Panc1 (cell line): Measurements from ENCODE around the gene PAPPA. TPM values are rescaled to one million over a fixed set of nuclear protein-coding genes. Genes with fewer than 3 reads are reported as not detected.

ENCODE experiments used
- ATAC-seq: fragments of 200-7000 bp; cut with Tn5 transposase; 2 replicates; pipeline ENCODE4 v1.9.1; 2020; ENCODE audit warnings: mild to moderate bottlenecking, moderate library complexity
- BruUV-seq: library from RNA; stranded (reverse); fragments of 400-500 nt; replicated peaks from 2 replicates; lab custom pipeline; 2021; lab: Mats Ljungman, UMichigan
- CTCF ChIA-PET: fragments of 300-600 bp; sonication (Branson Sonifier 250); formaldehyde crosslinking; loops from one replicate; lab custom pipeline; 2022; ENCODE audit warnings: antibody characterized with exemption; lab: Charles Lee
- POLR2A ChIA-PET: fragments of 300-600 bp; sonication (Branson Sonifier 250); formaldehyde crosslinking; loops from one replicate; lab custom pipeline; 2022; ENCODE audit warnings: antibody characterized with exemption; lab: Charles Lee
- DNase-seq: peaks from one replicate; pipeline ENCODE4 v3.0.0-alpha.2; 2010; ENCODE audit warnings: low read depth, low spot score
- H3K27ac ChIP-seq: 2 replicates; pipeline ENCODE4 v1.5.1; 2011; ENCODE audit warnings: mild to moderate bottlenecking, low read length, inconsistent platforms
- H3K27me3 ChIP-seq: fragments of 200-500 bp; sonication (Bioruptor generic); 2 replicates; pipeline ENCODE4 v1.6.0; 2014; ENCODE audit warnings: low read length, inconsistent platforms; ENCODE audit not compliant: control insufficient read depth, insufficient read depth
- H3K36me3 ChIP-seq: fragments of 200-500 bp; sonication (Bioruptor generic); 2 replicates; pipeline ENCODE4 v1.5.1; 2014; ENCODE audit warnings: inconsistent platforms, mild to moderate bottlenecking, low read length, moderate library complexity; ENCODE audit not compliant: control insufficient read depth, insufficient read depth
- H3K4me1 ChIP-seq: 2 replicates; pipeline ENCODE4 v1.5.1; 2011; ENCODE audit warnings: inconsistent platforms, mild to moderate bottlenecking, low read length, moderate library complexity; ENCODE audit not compliant: control insufficient read depth, insufficient read depth
- H3K4me3 ChIP-seq, 2 experiments: 2 replicates each; pipeline ENCODE4 v1.5.1; 2011 to 2012; ENCODE audit warnings: low read depth in 2 of 2, low read length in 2 of 2, mild to moderate bottlenecking in 2 of 2, inconsistent platforms in 1 of 2, moderate library complexity in 1 of 2
- H3K9me3 ChIP-seq: fragments of 200-500 bp; sonication (Bioruptor generic); 2 replicates; pipeline ENCODE4 v1.5.1; 2014; ENCODE audit warnings: low read depth, mild to moderate bottlenecking, inconsistent platforms, low read length, moderate library complexity; ENCODE audit not compliant: control insufficient read depth, insufficient read depth
- CTCF ChIP-seq: fragments of 450-650 bp; IDR thresholded peaks from 2 replicates; pipeline ENCODE4 v1.5.1; 2017; ENCODE audit warnings: mild to moderate bottlenecking
- POLR2AphosphoS5 ChIP-seq: IDR thresholded peaks from 2 replicates; pipeline ENCODE4 v1.6.1; 2012; ENCODE audit warnings: mild to moderate bottlenecking, low read depth, low read length, moderate library complexity
- SIN3A ChIP-seq: IDR thresholded peaks from 2 replicates; pipeline ENCODE4 v1.6.1; 2012; ENCODE audit warnings: low read depth, mild to moderate bottlenecking, low read length, moderate library complexity, borderline replicate concordance; ENCODE audit not compliant: insufficient read depth
- TCF7L2 ChIP-seq: IDR thresholded peaks from 2 replicates; pipeline ENCODE4 v1.6.1; 2011; ENCODE audit warnings: mild to moderate bottlenecking, low read depth, low read length, inconsistent platforms
- in situ Hi-C: cut with HindIII; loops from 2 replicates; pipeline ENCODE4 v1.10.0; 2016; ENCODE audit warnings: low sequenced_read_pairs, low pct_unique_long_range_greater_than_20kb
- intact Hi-C: fragments of 100-400 bp; cut with micrococcal nuclease; formaldehyde crosslinking; loops from one replicate; pipeline ENCODE4 v1.10.0; 2022; ENCODE audit not compliant: unreplicated experiment
- total RNA-seq: library from RNA; stranded (reverse); gene quantifications from one replicate; pipeline ENCODE4 v1.2.1, GENCODE V29; 2021; ENCODE audit not compliant: unreplicated experiment
- TF ChIP-seq, protein P1 (sequence below), 2 experiments: IDR thresholded peaks; 2 replicates each; pipeline ENCODE4 v1.6.1; 2011 to 2012; ENCODE audit warnings: low read depth in 2 of 2, control low read depth in 1 of 2, low read length in 1 of 2, mild to moderate bottlenecking in 1 of 2, moderate library complexity in 1 of 2; ENCODE audit not compliant: insufficient read depth in 1 of 2

PAPPA gene
- total RNA-seq, 1 experiment from 2014 or later, result 1.2 TPM

DNA sequence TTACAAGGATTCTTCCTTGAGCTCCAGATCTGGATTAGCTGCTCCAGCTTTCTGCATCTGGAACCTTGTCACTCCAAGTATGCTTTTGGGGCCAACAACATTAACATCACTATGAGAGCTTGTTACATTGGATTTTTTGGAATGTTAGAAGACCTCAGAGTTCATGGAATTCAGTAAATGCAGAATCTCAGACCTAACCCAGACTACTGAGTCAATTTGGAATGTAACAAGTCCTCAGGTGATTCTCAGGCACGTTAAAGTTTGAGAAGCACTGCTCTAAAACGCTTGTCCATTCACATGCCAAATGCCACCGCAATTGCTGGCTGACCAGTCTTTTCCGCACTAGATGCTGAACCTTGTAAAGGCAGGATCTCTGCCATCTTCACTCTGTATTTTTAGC, 282.1 kb downstream of the PAPPA start:
- TF ChIP-seq POLR2AphosphoS5, result no peak
- TF ChIP-seq CTCF, result no peak
- TF ChIP-seq, protein P1, sequence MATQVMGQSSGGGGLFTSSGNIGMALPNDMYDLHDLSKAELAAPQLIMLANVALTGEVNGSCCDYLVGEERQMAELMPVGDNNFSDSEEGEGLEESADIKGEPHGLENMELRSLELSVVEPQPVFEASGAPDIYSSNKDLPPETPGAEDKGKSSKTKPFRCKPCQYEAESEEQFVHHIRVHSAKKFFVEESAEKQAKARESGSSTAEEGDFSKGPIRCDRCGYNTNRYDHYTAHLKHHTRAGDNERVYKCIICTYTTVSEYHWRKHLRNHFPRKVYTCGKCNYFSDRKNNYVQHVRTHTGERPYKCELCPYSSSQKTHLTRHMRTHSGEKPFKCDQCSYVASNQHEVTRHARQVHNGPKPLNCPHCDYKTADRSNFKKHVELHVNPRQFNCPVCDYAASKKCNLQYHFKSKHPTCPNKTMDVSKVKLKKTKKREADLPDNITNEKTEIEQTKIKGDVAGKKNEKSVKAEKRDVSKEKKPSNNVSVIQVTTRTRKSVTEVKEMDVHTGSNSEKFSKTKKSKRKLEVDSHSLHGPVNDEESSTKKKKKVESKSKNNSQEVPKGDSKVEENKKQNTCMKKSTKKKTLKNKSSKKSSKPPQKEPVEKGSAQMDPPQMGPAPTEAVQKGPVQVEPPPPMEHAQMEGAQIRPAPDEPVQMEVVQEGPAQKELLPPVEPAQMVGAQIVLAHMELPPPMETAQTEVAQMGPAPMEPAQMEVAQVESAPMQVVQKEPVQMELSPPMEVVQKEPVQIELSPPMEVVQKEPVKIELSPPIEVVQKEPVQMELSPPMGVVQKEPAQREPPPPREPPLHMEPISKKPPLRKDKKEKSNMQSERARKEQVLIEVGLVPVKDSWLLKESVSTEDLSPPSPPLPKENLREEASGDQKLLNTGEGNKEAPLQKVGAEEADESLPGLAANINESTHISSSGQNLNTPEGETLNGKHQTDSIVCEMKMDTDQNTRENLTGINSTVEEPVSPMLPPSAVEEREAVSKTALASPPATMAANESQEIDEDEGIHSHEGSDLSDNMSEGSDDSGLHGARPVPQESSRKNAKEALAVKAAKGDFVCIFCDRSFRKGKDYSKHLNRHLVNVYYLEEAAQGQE (IDR thresholded peaks at IDR 0.05; ENCODE audit: insufficient read depth in 1 of 2, low read depth in 2 of 2, low read length in 1 of 2), result no peak
- no peak for TF ChIP-seq SIN3A
- no peak for TF ChIP-seq TCF7L2
- ATAC-seq, result no peak
- no peaks in the 10 kb centered on the region for H3K9me3 ChIP-seq
- H3K36me3 ChIP-seq, result no peaks in the 10 kb centered on the region
- in situ Hi-C loops (no loop called here), intact Hi-C loops (no loop called here)
- no peak overlapping the region for H3K4me3 ChIP-seq
- DNase-seq, result no peak
- CTCF ChIA-PET, result no interaction called here
- no peaks in the 10 kb centered on the region for H3K4me1 ChIP-seq
- POLR2A ChIA-PET, result no interaction called here
- no TSS peak for BruUV-seq
- no peaks in the 10 kb centered on the region for H3K27me3 ChIP-seq
- H3K27ac ChIP-seq, result no peak overlapping the region

GRCh38 chr9:116436121-116436520, 282.5 kb downstream of the PAPPA start:
- intact Hi-C loops, result no loop called here
- POLR2A ChIA-PET, result no interaction called here

More at GRCh38 chr9:116436121-116436520, 282.5 kb downstream of the PAPPA start:
- no peaks in the 10 kb centered on the region for H3K36me3 ChIP-seq
- CTCF ChIA-PET, result no interaction called here
- no peaks in the 10 kb centered on the region for H3K4me1 ChIP-seq
- no TSS peak for BruUV-seq
- no peak for ATAC-seq
- no peak overlapping the region for H3K4me3 ChIP-seq
- no peak overlapping the region for H3K27ac ChIP-seq
- no peak for DNase-seq
- TF ChIP-seq, protein P1 (IDR thresholded peaks at IDR 0.05; ENCODE audit: insufficient read depth in 1 of 2, low read depth in 2 of 2, low read length in 1 of 2), result no peak
- TF ChIP-seq SIN3A (no peak), CTCF (no peak), TCF7L2 (no peak), POLR2AphosphoS5 (no peak)
- no peaks in the 10 kb centered on the region for H3K9me3 ChIP-seq
- in situ Hi-C loops, result no loop called here
- H3K27me3 ChIP-seq, result no peaks in the 10 kb centered on the region
